RWPE1 (cell line): ENCODE data around the gene KRT12.

Experiments used
- CTCF ChIA-PET: fragments of 350-600 bp; sonication (Branson Sonifier 250); formaldehyde crosslinking; extraction: SDS; loops from one replicate; lab custom pipeline; 2021; lab: Yijun Ruan, JAX
- POLR2A ChIA-PET: fragments of 400-600 bp; formaldehyde crosslinking; extraction: SDS; loops from one replicate; lab custom pipeline; 2020; ENCODE audit warnings: antibody characterized with exemption; ENCODE audit not compliant: low non-redundant PET; lab: Yijun Ruan, JAX
- DNase-seq: peaks from one replicate; pipeline ENCODE4 v3.0.0; 2012; ENCODE audit warnings: low spot score
- H3K27ac ChIP-seq: fragments of 450-650 bp; 2 replicates; pipeline ENCODE4 v1.5.1; 2017
- CTCF ChIP-seq: fragments of 450-650 bp; conservative IDR thresholded peaks from 2 replicates; pipeline ENCODE4 v1.5.1; 2017; ENCODE audit warnings: low read depth, mild to moderate bottlenecking

KRT12 gene

GRCh38 chr17:40866838-40867237, at the start of gene KRT12:
Gene KRT12 (minus strand): TSS chr17:40867223. CDS start chr17:40867186, 37 bp downstream.
- ChIA-PET CTCF (no interaction called here), POLR2A (no interaction called here)
- TF ChIP-seq CTCF, result no peak
- H3K27ac ChIP-seq, result no peak within 1 kb of the TSS
- no peak for DNase-seq

- CTCF ChIA-PET, result no interaction called here
- TF ChIP-seq CTCF, result no peak
- peak overlapping the region; percentile 56 for H3K27ac ChIP-seq
- POLR2A ChIA-PET, result no interaction called here
- DNase-seq, result no peak
Measured at GRCh38 chr17:40916366-40916765, 49.3 kb upstream of the KRT12 start.

GRCh38 chr17:40915721-40916256, 48.8 kb upstream of the KRT12 start:
- no peak for TF ChIP-seq CTCF
- POLR2A ChIA-PET, result no interaction called here
- no peak overlapping the region; the same call in 1 of the 2 replicates for H3K27ac ChIP-seq
- DNase-seq, result peak; percentile 26
- CTCF ChIA-PET, result no interaction called here

- no peak for TF ChIP-seq CTCF
- DNase-seq, result peak; percentile 90
- ChIA-PET CTCF (interaction anchor here (0.6 kb wide), 1 partner anchor 39 kb away, joined by 4 read pairs; no protein-coding TSS in a partner anchor), POLR2A (no interaction called here)
- no peak overlapping the region for H3K27ac ChIP-seq
Measured at GRCh38 chr17:40915199-40915661, 48.2 kb upstream of the KRT12 start.

GRCh38 chr17:40914075-40914855, 47.2 kb upstream of the KRT12 start:
- ChIA-PET POLR2A (no interaction called here), CTCF (interaction anchor here (0.6 to 1.0 kb wide), 3 partner anchors 35 to 634 kb away, joined by 3 to 4 read pairs (median 3); no protein-coding TSS in a partner anchor)
- peak; percentile 45 for DNase-seq
- TF ChIP-seq CTCF, result no peak
- H3K27ac ChIP-seq, result no peak overlapping the region

GRCh38 chr17:40912486-40913210, 45.6 kb upstream of the KRT12 start:
- POLR2A ChIA-PET, result interaction anchor here (0.7 kb wide), 1 partner anchor 48 kb away, joined by 3 read pairs; no protein-coding TSS in a partner anchor
- H3K27ac ChIP-seq, result no peak overlapping the region

More at GRCh38 chr17:40912486-40913210, 45.6 kb upstream of the KRT12 start:
- no peak for DNase-seq
- CTCF ChIA-PET, result interaction anchor here (0.6 to 1.1 kb wide), 3 partner anchors 20 to 736 kb away, joined by 3 to 4 read pairs (median 3); no protein-coding TSS in a partner anchor
- no peak for TF ChIP-seq CTCF
